Measurements from ENCODE around the gene TMEM182. TPM values are rescaled to one million over a fixed set of nuclear protein-coding genes. Genes with fewer than 3 reads are reported as not detected.

The TMEM182 gene
- total RNA-seq, 5 donors from 2014 or later (not counting 1 experiment from before 2014, with no cell fraction given): 3.3 to 6.9 (median 5.7) TPM

- peaks cover 0 to 5% (median 2%) of the 10 kb centered on the region in 3 donors for H3K4me1 Mint-ChIP-seq
- DNase-seq: no peak
- CTCF ChIA-PET: no interaction called here
- no peaks in the 10 kb centered on the region for H3K27me3 ChIP-seq (replicated peaks in 1 of 2; ENCODE audit: control insufficient read depth in 2 of 2, extremely low read depth in 1 of 2, insufficient read depth in 2 of 2, low read length in 1 of 2)
- H3K9me3 ChIP-seq: no peaks in the 10 kb centered on the region
- no peaks in the 10 kb centered on the region for H3K4me1 ChIP-seq (ENCODE audit: control insufficient read depth in 1 of 2, extremely low read depth in 1 of 2, insufficient read depth in 2 of 2, low read length in 2 of 2)
- no peaks in the 10 kb centered on the region for H3K27me3 Mint-ChIP-seq
- no peak overlapping the region for H3K4me3 Mint-ChIP-seq
- WGBS (ENCODE audit: insufficient coverage): 90% methylated on average over 7 of the region's 8 CpGs
- no peak overlapping the region for H3K4me3 ChIP-seq (ENCODE audit: control insufficient read depth in 1 of 2, extremely low read depth in 1 of 2, low read length in 1 of 2)
- H3K9me3 Mint-ChIP-seq: peaks cover 2 to 10% (median 6%) of the 10 kb centered on the region in 3 donors
- POLR2A ChIA-PET: no interaction called here
- no peak overlapping the region for H3K27ac ChIP-seq (ENCODE audit: low read length)
- no peak overlapping the region for H3K27ac Mint-ChIP-seq
- no peaks in the 10 kb centered on the region for H3K36me3 ChIP-seq (ENCODE audit: control insufficient read depth in 2 of 2, extremely low read depth in 1 of 2, insufficient read depth in 1 of 2, low read length in 1 of 2)
- no peak for ATAC-seq (replicated peaks in 1 of 4)
- peaks cover 29% of the 10 kb centered on the region for H3K36me3 Mint-ChIP-seq
Measured at GRCh38 chr2:102792568-102793208, 30.9 kb downstream of the TMEM182 start.

DNA sequence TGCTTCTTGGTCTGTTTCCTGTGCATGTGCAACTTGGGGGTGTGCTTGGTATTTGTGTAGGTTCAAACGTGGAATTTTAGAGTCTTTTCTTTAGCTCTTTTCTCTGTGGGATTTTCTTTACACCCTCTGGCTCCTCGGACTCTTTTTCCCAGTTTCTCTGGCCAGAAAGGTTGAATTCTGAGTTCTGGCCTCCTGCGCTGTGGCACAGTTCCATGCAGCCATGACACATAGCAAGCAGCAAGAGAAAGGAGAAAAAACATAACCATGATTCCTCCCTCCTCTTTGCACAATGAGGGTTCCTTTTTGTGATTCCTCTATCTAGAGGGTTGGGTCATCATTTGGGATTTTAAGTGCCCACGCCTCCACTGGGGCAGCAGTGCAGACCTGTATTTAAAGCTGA, 33.8 kb downstream of the TMEM182 start:
- CTCF ChIA-PET: no interaction called here
- peaks cover 15 to 35% (median 24%) of the 10 kb centered on the region in 3 donors for H3K9me3 Mint-ChIP-seq
- H3K4me1 ChIP-seq (ENCODE audit: control insufficient read depth in 1 of 2, extremely low read depth in 1 of 2, insufficient read depth in 2 of 2, low read length in 2 of 2): no peaks in the 10 kb centered on the region
- H3K36me3 ChIP-seq (ENCODE audit: control insufficient read depth in 2 of 2, extremely low read depth in 1 of 2, insufficient read depth in 1 of 2, low read length in 1 of 2): peaks cover 2 to 5% of the 10 kb centered on the region in 2 donors
- DNase-seq (no peak), ATAC-seq (replicated peaks in 1 of 4) (no peak)
- H3K4me3 Mint-ChIP-seq: no peak overlapping the region
- peaks cover 8% of the 10 kb centered on the region for H3K9me3 ChIP-seq
- no peak overlapping the region for H3K27ac ChIP-seq (ENCODE audit: low read length)
- no peak overlapping the region for H3K4me3 ChIP-seq (ENCODE audit: control insufficient read depth in 1 of 2, extremely low read depth in 1 of 2, low read length in 1 of 2)
- H3K27ac Mint-ChIP-seq: no peak overlapping the region
- peaks cover 52% of the 10 kb centered on the region for H3K36me3 Mint-ChIP-seq
- WGBS (ENCODE audit: insufficient coverage): no CpG with 5 or more reads among the region's 4 CpGs
- H3K27me3 ChIP-seq (replicated peaks in 1 of 2; ENCODE audit: control insufficient read depth in 2 of 2, extremely low read depth in 1 of 2, insufficient read depth in 2 of 2, low read length in 1 of 2): no peaks in the 10 kb centered on the region
- POLR2A ChIA-PET: no interaction called here
- peaks cover 0 to 5% (median 2%) of the 10 kb centered on the region in 3 donors for H3K4me1 Mint-ChIP-seq
- no peaks in the 10 kb centered on the region for H3K27me3 Mint-ChIP-seq

GRCh38 chr2:102796337-102796736, 34.5 kb downstream of the TMEM182 start:
- Histone ChIP-seq H3K27me3 (replicated peaks in 1 of 2; ENCODE audit: control insufficient read depth in 2 of 2, extremely low read depth in 1 of 2, insufficient read depth in 2 of 2, low read length in 1 of 2) (no peaks in the 10 kb centered on the region), H3K27ac (ENCODE audit: low read length) (no peak overlapping the region), H3K36me3 (ENCODE audit: control insufficient read depth in 2 of 2, extremely low read depth in 1 of 2, insufficient read depth in 1 of 2, low read length in 1 of 2) (peaks cover 2 to 5% of the 10 kb centered on the region in 2 donors), H3K4me1 (ENCODE audit: control insufficient read depth in 1 of 2, extremely low read depth in 1 of 2, insufficient read depth in 2 of 2, low read length in 2 of 2) (no peaks in the 10 kb centered on the region), H3K9me3 (peaks cover 8% of the 10 kb centered on the region), H3K4me3 (ENCODE audit: control insufficient read depth in 1 of 2, extremely low read depth in 1 of 2, low read length in 1 of 2) (no peak overlapping the region)
- peaks cover 15 to 42% (median 29%) of the 10 kb centered on the region in 3 donors for H3K9me3 Mint-ChIP-seq
- POLR2A ChIA-PET: no interaction called here
- no peak overlapping the region for H3K27ac Mint-ChIP-seq
- WGBS (ENCODE audit: insufficient coverage): 100% methylated on average over 1 of the region's 2 CpGs
- H3K27me3 Mint-ChIP-seq: no peaks in the 10 kb centered on the region
- peaks cover 0 to 5% (median 2%) of the 10 kb centered on the region in 3 donors for H3K4me1 Mint-ChIP-seq
- CTCF ChIA-PET: no interaction called here
- no peak overlapping the region for H3K4me3 Mint-ChIP-seq
- ATAC-seq (replicated peaks in 1 of 4) (no peak), DNase-seq (no peak)
- peaks cover 59% of the 10 kb centered on the region for H3K36me3 Mint-ChIP-seq

GRCh38 chr2:102797486-102797885, 35.7 kb downstream of the TMEM182 start:
- ATAC-seq (replicated peaks in 1 of 4) (no peak), DNase-seq (no peak)
- H3K27ac Mint-ChIP-seq: no peak overlapping the region
- Histone ChIP-seq H3K27me3 (replicated peaks in 1 of 2; ENCODE audit: control insufficient read depth in 2 of 2, extremely low read depth in 1 of 2, insufficient read depth in 2 of 2, low read length in 1 of 2) (no peaks in the 10 kb centered on the region), H3K27ac (ENCODE audit: low read length) (no peak overlapping the region), H3K4me3 (ENCODE audit: control insufficient read depth in 1 of 2, extremely low read depth in 1 of 2, low read length in 1 of 2) (no peak overlapping the region), H3K9me3 (peaks cover 8% of the 10 kb centered on the region), H3K4me1 (ENCODE audit: control insufficient read depth in 1 of 2, extremely low read depth in 1 of 2, insufficient read depth in 2 of 2, low read length in 2 of 2) (no peaks in the 10 kb centered on the region), H3K36me3 (ENCODE audit: control insufficient read depth in 2 of 2, extremely low read depth in 1 of 2, insufficient read depth in 1 of 2, low read length in 1 of 2) (peaks cover 2 to 5% of the 10 kb centered on the region in 2 donors)
- H3K36me3 Mint-ChIP-seq: peaks cover 70% of the 10 kb centered on the region
- H3K9me3 Mint-ChIP-seq: peaks cover 15 to 53% (median 39%) of the 10 kb centered on the region in 3 donors
- no CpG with 5 or more reads among the region's 2 CpGs for WGBS (ENCODE audit: insufficient coverage)
- ChIA-PET POLR2A (no interaction called here), CTCF (interaction anchor here in 1 of 2 donors (0.8 kb wide), 1 partner anchor 8 kb away, joined by 4 read pairs; no protein-coding TSS in a partner anchor)
- no peaks in the 10 kb centered on the region for H3K27me3 Mint-ChIP-seq
- H3K4me3 Mint-ChIP-seq: no peak overlapping the region
- peaks cover 2 to 5% (median 3%) of the 10 kb centered on the region in 3 donors for H3K4me1 Mint-ChIP-seq

DNA sequence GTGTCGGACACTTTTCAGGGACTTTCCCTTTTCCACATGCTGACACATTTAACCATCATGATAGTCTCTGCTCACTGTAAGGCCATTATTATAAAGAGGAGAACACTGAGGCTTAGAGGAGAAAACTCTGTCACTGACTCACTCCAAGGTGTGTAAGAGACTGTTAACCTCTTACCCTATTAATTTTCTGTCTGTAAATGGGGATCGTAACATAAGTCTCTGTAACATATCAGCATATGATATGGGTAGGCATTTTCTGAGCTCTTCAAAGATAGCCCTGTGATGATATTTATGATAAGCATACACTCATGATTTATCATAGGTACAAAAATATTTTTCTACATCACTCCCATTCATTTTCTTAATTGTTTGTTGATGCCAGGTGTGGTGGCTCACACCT, 36.4 kb downstream of the TMEM182 start:
- Mint-ChIP-seq H3K4me1 (peaks cover 3 to 7% (median 7%) of the 10 kb centered on the region in 3 donors), H3K9me3 (peaks cover 15 to 58% (median 43%) of the 10 kb centered on the region in 3 donors), H3K27ac (no peak overlapping the region), H3K27me3 (no peaks in the 10 kb centered on the region), H3K36me3 (peaks cover 76% of the 10 kb centered on the region), H3K4me3 (no peak overlapping the region)
- peaks cover 8% of the 10 kb centered on the region for H3K9me3 ChIP-seq
- ATAC-seq (replicated peaks in 1 of 4) (no peak), DNase-seq (no peak)
- H3K4me1 ChIP-seq (ENCODE audit: control insufficient read depth in 1 of 2, extremely low read depth in 1 of 2, insufficient read depth in 2 of 2, low read length in 2 of 2): peaks cover 0 to 5% of the 10 kb centered on the region in 2 experiments
- no peak overlapping the region for H3K4me3 ChIP-seq (ENCODE audit: control insufficient read depth in 1 of 2, extremely low read depth in 1 of 2, low read length in 1 of 2)
- H3K27me3 ChIP-seq (replicated peaks in 1 of 2; ENCODE audit: control insufficient read depth in 2 of 2, extremely low read depth in 1 of 2, insufficient read depth in 2 of 2, low read length in 1 of 2): no peaks in the 10 kb centered on the region
- POLR2A ChIA-PET: no interaction called here
- peaks cover 2 to 5% of the 10 kb centered on the region in 2 donors for H3K36me3 ChIP-seq (ENCODE audit: control insufficient read depth in 2 of 2, extremely low read depth in 1 of 2, insufficient read depth in 1 of 2, low read length in 1 of 2)
- no CpG with 5 or more reads among the region's 2 CpGs for WGBS (ENCODE audit: insufficient coverage)
- CTCF ChIA-PET: interaction anchor here in 1 of 2 donors (0.8 kb wide), 1 partner anchor 7 kb away, joined by 4 read pairs; no protein-coding TSS in a partner anchor
- no peak overlapping the region for H3K27ac ChIP-seq (ENCODE audit: low read length)

- Mint-ChIP-seq H3K27me3 (no peaks in the 10 kb centered on the region), H3K4me3 (no peak overlapping the region), H3K9me3 (peaks cover 12 to 61% (median 43%) of the 10 kb centered on the region in 3 donors), H3K27ac (no peak overlapping the region), H3K36me3 (peaks cover 72% of the 10 kb centered on the region), H3K4me1 (peaks cover 10 to 23% (median 15%) of the 10 kb centered on the region in 3 donors)
- no peak overlapping the region for H3K27ac ChIP-seq (ENCODE audit: low read length)
- peaks cover 4 to 15% of the 10 kb centered on the region in 2 experiments for H3K4me1 ChIP-seq (ENCODE audit: control insufficient read depth in 1 of 2, extremely low read depth in 1 of 2, insufficient read depth in 2 of 2, low read length in 2 of 2)
- POLR2A ChIA-PET: no interaction called here
- 93% methylated on average over 2 of the region's 5 CpGs for WGBS (ENCODE audit: insufficient coverage)
- peaks cover 2 to 5% of the 10 kb centered on the region in 2 donors for H3K36me3 ChIP-seq (ENCODE audit: control insufficient read depth in 2 of 2, extremely low read depth in 1 of 2, insufficient read depth in 1 of 2, low read length in 1 of 2)
- CTCF ChIA-PET: no interaction called here
- H3K27me3 ChIP-seq (replicated peaks in 1 of 2; ENCODE audit: control insufficient read depth in 2 of 2, extremely low read depth in 1 of 2, insufficient read depth in 2 of 2, low read length in 1 of 2): no peaks in the 10 kb centered on the region
- no peak for ATAC-seq (replicated peaks in 1 of 4)
- peak in 1 of 35 experiments; percentile 5 for DNase-seq
- peaks cover 8% of the 10 kb centered on the region for H3K9me3 ChIP-seq
- H3K4me3 ChIP-seq (ENCODE audit: control insufficient read depth in 1 of 2, extremely low read depth in 1 of 2, low read length in 1 of 2): no peak overlapping the region
Measured at GRCh38 chr2:102801098-102801718, 39.4 kb downstream of the TMEM182 start.
